Endothelial cell (in vitro differentiated cells): Measurements from ENCODE around the gene DDX24. TPM values are rescaled to one million over a fixed set of nuclear protein-coding genes. Genes with fewer than 3 reads are reported as not detected.

Experiments
- DNase-seq: peaks from one replicate; pipeline ENCODE4 v3.0.0; 2021; ENCODE audit warnings: low spot score
- H3K27ac Mint-ChIP-seq: one replicate; pipeline ENCODE4 v1.8.0; 2021; ENCODE audit warnings: mixed read lengths, inconsistent platforms; ENCODE audit not compliant: unreplicated experiment
- H3K27me3 Mint-ChIP-seq: one replicate; pipeline ENCODE4 v1.8.0; 2021; ENCODE audit warnings: mild to moderate bottlenecking, moderate library complexity, mixed read lengths, inconsistent platforms; ENCODE audit not compliant: unreplicated experiment
- H3K36me3 Mint-ChIP-seq: one replicate; pipeline ENCODE4 v1.8.0; 2021; ENCODE audit warnings: mild to moderate bottlenecking, low read depth, mixed read lengths, inconsistent platforms; ENCODE audit not compliant: unreplicated experiment
- H3K4me1 Mint-ChIP-seq: one replicate; pipeline ENCODE4 v1.8.0; 2021; ENCODE audit warnings: mild to moderate bottlenecking, mixed read lengths, inconsistent platforms; ENCODE audit not compliant: unreplicated experiment
- H3K4me3 Mint-ChIP-seq: one replicate; pipeline ENCODE4 v1.8.0; 2021; ENCODE audit warnings: mild to moderate bottlenecking, mixed read lengths, inconsistent platforms; ENCODE audit not compliant: unreplicated experiment
- H3K9me3 Mint-ChIP-seq: one replicate; pipeline ENCODE4 v1.8.0; 2021; ENCODE audit warnings: mixed read lengths, inconsistent platforms; ENCODE audit not compliant: unreplicated experiment
- total RNA-seq: library from RNA; stranded (reverse); fragmentation: NEBNext Ultra II Directional; extraction: Animal tissue kit (Norgen Biotek cat#: 25700); gene quantifications from one replicate; pipeline ENCODE4 v1.2.1, GENCODE V29; 2021; ENCODE audit not compliant: unreplicated experiment
- TF ChIP-seq, protein P1 (sequence below): fragments of 200-600 bp; sonication (generic); IDR thresholded peaks from one replicate; pipeline ENCODE4 v1.5.0; 2021; ENCODE audit warnings: antibody characterized with exemption; ENCODE audit not compliant: unreplicated experiment

The DDX24 gene
- total RNA-seq, 1 donor from 2014 or later = 89.6 TPM

DNA sequence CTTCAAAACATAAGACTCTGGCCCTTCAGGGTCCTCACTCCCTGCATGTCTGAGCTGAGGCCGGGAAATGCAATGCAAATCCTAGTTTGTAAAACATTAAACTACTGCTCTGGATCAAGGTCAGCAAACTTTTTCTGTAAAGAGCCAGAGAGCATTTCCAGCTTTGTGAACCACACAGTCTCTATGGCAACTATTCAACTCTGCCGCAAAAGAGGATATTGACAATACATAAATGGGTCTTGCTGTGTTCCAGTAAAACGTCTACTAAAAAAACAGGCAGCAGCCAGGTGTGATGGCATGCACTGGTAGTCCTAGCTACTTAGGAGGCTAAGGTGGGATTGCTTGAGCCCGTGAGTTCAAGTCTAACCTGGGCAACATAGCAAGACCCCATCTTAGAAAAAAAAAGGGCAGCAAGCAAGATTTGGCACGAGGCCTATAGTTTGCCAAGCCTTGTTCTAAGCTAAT lies 22.3 kb downstream of the DDX24 start:
- peaks cover 9% of the 10 kb centered on the region for H3K4me1 Mint-ChIP-seq
- H3K36me3 Mint-ChIP-seq = peaks cover 43% of the 10 kb centered on the region
- H3K27me3 Mint-ChIP-seq = peaks cover 6% of the 10 kb centered on the region
- H3K27ac Mint-ChIP-seq = no peak overlapping the region
- no peak overlapping the region for H3K4me3 Mint-ChIP-seq
- H3K9me3 Mint-ChIP-seq = no peaks in the 10 kb centered on the region
- DNase-seq = no peak
- TF ChIP-seq, protein P1, sequence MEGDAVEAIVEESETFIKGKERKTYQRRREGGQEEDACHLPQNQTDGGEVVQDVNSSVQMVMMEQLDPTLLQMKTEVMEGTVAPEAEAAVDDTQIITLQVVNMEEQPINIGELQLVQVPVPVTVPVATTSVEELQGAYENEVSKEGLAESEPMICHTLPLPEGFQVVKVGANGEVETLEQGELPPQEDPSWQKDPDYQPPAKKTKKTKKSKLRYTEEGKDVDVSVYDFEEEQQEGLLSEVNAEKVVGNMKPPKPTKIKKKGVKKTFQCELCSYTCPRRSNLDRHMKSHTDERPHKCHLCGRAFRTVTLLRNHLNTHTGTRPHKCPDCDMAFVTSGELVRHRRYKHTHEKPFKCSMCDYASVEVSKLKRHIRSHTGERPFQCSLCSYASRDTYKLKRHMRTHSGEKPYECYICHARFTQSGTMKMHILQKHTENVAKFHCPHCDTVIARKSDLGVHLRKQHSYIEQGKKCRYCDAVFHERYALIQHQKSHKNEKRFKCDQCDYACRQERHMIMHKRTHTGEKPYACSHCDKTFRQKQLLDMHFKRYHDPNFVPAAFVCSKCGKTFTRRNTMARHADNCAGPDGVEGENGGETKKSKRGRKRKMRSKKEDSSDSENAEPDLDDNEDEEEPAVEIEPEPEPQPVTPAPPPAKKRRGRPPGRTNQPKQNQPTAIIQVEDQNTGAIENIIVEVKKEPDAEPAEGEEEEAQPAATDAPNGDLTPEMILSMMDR = no peak

DNA sequence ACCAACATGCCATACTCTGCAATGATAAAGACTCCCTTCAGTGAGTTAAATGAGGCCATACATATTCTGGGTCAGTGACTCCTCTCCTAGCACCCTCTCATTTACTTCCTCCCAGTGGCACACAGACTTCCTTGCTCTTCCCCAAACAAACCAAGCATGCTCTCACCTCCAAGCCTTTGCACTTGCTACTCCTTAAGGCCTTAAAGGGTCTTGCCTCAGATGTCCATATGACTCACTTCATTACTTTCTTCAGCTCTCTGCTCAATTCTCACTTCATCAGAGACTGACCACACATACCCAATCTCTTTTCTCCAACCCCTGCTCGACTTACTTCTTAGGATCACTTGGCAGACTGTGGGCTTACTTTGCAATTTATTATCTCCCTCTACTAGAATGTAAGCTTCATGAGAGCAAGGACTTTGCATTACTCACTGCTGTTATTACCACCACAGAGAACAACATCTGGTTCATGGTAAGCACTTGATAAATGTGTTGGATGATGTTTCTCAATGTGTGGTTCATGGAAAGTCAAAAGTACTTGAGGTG lies 22.8 kb downstream of the DDX24 start:
- Mint-ChIP-seq H3K27me3 (peaks cover 6% of the 10 kb centered on the region), H3K4me1 (peaks cover 9% of the 10 kb centered on the region), H3K36me3 (peaks cover 44% of the 10 kb centered on the region), H3K4me3 (no peak overlapping the region), H3K9me3 (no peaks in the 10 kb centered on the region), H3K27ac (no peak overlapping the region)
- DNase-seq = no peak
- TF ChIP-seq, protein P1 = no peak

DNA sequence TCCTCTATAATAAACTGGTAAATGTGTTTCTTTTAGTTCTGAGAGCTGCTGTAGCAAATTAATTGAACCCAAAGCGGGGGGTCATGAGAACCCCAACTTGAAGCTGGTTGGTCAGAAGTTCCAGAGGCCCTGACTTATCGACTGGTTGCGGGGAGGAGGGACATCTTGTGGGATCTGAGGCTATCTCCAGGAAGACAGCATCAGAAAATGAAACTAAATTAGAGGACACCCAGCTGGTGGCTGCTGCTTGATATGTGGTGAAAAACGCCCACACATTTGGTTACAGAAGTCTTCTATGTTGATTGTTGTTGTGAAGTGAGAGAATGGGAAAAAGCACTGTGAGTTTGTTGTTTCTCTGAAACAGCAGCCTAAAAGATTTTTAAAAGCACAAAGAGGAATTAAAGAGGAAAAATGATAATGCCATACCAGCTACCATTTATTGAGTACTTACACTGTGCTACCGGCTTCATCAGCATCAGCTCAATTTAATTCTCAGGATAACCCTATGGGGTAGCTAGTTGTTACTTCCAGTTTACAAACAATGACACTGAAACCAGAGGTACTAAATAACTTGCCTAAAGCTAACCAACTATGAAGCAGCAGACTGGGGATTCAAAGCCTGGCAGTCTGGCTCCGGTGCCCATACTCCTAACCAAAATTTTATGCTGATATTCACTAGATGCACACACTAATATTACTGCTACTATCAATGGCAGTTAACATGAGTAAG lies 24.3 kb downstream of the DDX24 start:
- Mint-ChIP-seq H3K27me3 (peaks cover 6% of the 10 kb centered on the region), H3K27ac (no peak overlapping the region), H3K36me3 (peaks cover 38% of the 10 kb centered on the region), H3K4me1 (peaks cover 2% of the 10 kb centered on the region), H3K4me3 (no peak overlapping the region), H3K9me3 (no peaks in the 10 kb centered on the region)
- no peak for DNase-seq
- TF ChIP-seq, protein P1 = no peak

DNA sequence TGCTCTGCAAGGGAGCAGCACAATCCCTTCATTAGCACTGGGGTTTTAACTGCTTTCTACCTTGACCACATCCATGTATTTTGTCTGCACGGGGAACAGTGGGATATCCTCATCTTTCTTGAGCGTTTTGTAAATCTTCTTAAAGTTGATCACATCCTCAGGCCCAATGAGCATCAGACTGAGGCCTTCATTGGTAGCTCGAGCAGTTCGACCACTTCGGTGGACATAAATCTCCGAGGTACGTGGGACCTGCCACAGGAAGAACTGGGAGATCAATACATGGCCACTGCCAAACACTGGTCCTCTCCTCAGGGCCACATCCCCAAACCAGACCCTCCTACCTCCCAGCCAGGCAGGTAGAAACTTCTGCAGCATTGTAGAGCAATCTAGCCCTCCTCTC lies 26.1 kb downstream of the DDX24 start:
- Mint-ChIP-seq H3K27me3 (peaks cover 7% of the 10 kb centered on the region), H3K4me1 (peaks cover 2% of the 10 kb centered on the region), H3K9me3 (no peaks in the 10 kb centered on the region), H3K36me3 (peaks cover 37% of the 10 kb centered on the region), H3K27ac (no peak overlapping the region), H3K4me3 (no peak overlapping the region)
- DNase-seq = no peak
- TF ChIP-seq, protein P1 = no peak

DNA sequence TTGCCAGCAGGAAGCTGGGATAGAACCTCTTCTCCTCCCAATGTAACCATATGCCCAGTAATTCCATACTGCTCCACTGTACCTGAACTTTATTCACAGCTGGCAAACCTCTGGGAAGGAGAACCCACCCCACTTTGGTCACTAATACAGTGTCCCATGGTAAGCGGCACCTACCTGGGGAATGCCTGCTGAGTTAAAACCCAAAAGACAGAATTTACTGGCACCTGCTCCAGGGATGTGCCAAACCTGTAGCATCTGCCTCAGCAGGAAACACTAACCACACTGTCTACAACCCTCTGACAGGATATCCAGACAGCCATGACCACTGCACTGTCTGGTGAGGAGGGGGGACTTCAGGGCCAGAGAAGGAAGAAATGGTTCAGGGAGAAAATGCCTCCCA lies 26.6 kb downstream of the DDX24 start:
- peaks cover 41% of the 10 kb centered on the region for H3K36me3 Mint-ChIP-seq
- TF ChIP-seq, protein P1 = no peak
- no peaks in the 10 kb centered on the region for H3K9me3 Mint-ChIP-seq
- H3K4me3 Mint-ChIP-seq = no peak overlapping the region
- H3K27ac Mint-ChIP-seq = no peak overlapping the region
- H3K27me3 Mint-ChIP-seq = peaks cover 7% of the 10 kb centered on the region
- DNase-seq = no peak
- H3K4me1 Mint-ChIP-seq = peaks cover 2% of the 10 kb centered on the region
